CD4-positive, alpha-beta T cell (primary cell): ENCODE data around the gene ZNF576. TPM values are rescaled to one million over a fixed set of nuclear protein-coding genes. Genes with fewer than 3 reads are reported as not detected.
"Not testable (repeated sequence)": the region's sequence is repeated elsewhere in the genome, so short reads cannot be mapped to it uniquely, and the experiment has no call there.

Experiments used
- ATAC-seq: fragments of 200-7000 bp; cut with Tn5 transposase; one replicate; pipeline ENCODE4 v1.10.0; 2022; ENCODE audit warnings: mild to moderate bottlenecking; ENCODE audit not compliant: poor library complexity
- CTCF ChIA-PET: fragments of 350-600 bp; sonication (Branson Sonifier 250); formaldehyde crosslinking; loops from one replicate; lab custom pipeline; 2021; ENCODE audit warnings: antibody characterized with exemption, inconsistent platforms; lab: Charles Lee
- POLR2A ChIA-PET: fragments of 350-600 bp; sonication (Branson Sonifier 250); formaldehyde crosslinking; loops from one replicate; lab custom pipeline; 2021; ENCODE audit warnings: antibody characterized with exemption, inconsistent platforms; lab: Charles Lee
- DNase-seq, 14 experiments: peaks; one replicate each; pipeline ENCODE4 v3.0.0-alpha.2; 2013 to 2020; ENCODE audit warnings: mixed read lengths in 2 of 14
- H3K27ac ChIP-seq, 2 donors: one replicate each; pipeline versions ENCODE4 v1.5.1 to v1.7.0; 2013; ENCODE audit warnings: low read length in 2 of 2, low read depth in 1 of 2, mild to moderate bottlenecking in 1 of 2
- H3K27me3 ChIP-seq, 2 experiments: 1 replicate in 1 of 2; 2 replicates in 1 of 2; pipeline versions ENCODE4 v1.6.1 to v1.7.0; 2013; ENCODE audit warnings: low read length in 2 of 2, control low read depth in 1 of 2, mild to moderate bottlenecking in 1 of 2, moderate library complexity in 1 of 2; ENCODE audit not compliant: insufficient read depth in 2 of 2, control insufficient read depth in 1 of 2
- H3K36me3 ChIP-seq: one replicate; pipeline ENCODE4 v1.6.1; 2013; ENCODE audit warnings: low read length, control low read depth; ENCODE audit not compliant: insufficient read depth
- H3K4me1 ChIP-seq: one replicate; pipeline ENCODE4 v1.6.1; 2013; ENCODE audit warnings: low read length, control low read depth; ENCODE audit not compliant: insufficient read depth
- H3K4me3 ChIP-seq: one replicate; pipeline ENCODE4 v1.5.1; 2013; ENCODE audit warnings: mild to moderate bottlenecking, low read length, moderate library complexity
- H3K9me3 ChIP-seq, 2 experiments: 1 replicate in 1 of 2; 2 replicates in 1 of 2; pipeline versions ENCODE4 v1.6.1 to v1.7.0; 2013; ENCODE audit warnings: low read length in 2 of 2, mild to moderate bottlenecking in 2 of 2, control low read depth in 1 of 2, moderate library complexity in 1 of 2; ENCODE audit not compliant: control insufficient read depth in 1 of 2, insufficient read depth in 1 of 2
- H3K27ac Mint-ChIP-seq: one replicate; pipeline ENCODE4 v1.8.0; 2020; ENCODE audit warnings: mixed read lengths
- H3K27me3 Mint-ChIP-seq: one replicate; pipeline ENCODE4 v1.8.0; 2021; ENCODE audit warnings: mixed read lengths
- H3K36me3 Mint-ChIP-seq: one replicate; pipeline ENCODE4 v1.8.0; 2021; ENCODE audit warnings: low read depth, mixed read lengths
- H3K4me1 Mint-ChIP-seq: one replicate; pipeline ENCODE4 v1.8.0; 2021; ENCODE audit warnings: low read depth, mixed read lengths
- H3K4me3 Mint-ChIP-seq: one replicate; pipeline ENCODE4 v1.8.0; 2020; ENCODE audit warnings: mild to moderate bottlenecking, mixed read lengths
- H3K9me3 Mint-ChIP-seq: one replicate; pipeline ENCODE4 v1.8.0; 2020; ENCODE audit warnings: mixed read lengths
- CTCF ChIP-seq: fragments of 200-600 bp; IDR thresholded peaks from one replicate; pipeline ENCODE4 v1.8.0; 2022; ENCODE audit warnings: antibody characterized with exemption, mild to moderate bottlenecking
- intact Hi-C, 2 experiments: fragments of 100-400 bp; cut with DNase I in 1 of 2; cut with micrococcal nuclease in 1 of 2; formaldehyde crosslinking; loops; one replicate each; pipeline versions ENCODE4 v1.15.1 to v1.9.0; 2023 to 2025; cut with DNase I, micrococcal nuclease
- total RNA-seq, 174 experiments: library from RNA in 2 of 174; stranded (reverse) in 2 of 174; gene quantifications; one replicate each; pipeline ENCODE4 v1.2.3 and lab custom pipeline; 2021 to 2026

The ZNF576 gene
- total RNA-seq, 2 experiments from 2014 or later = 4.1 to 4.8 TPM

GRCh38 chr19:43648633-43649032 lies 52.2 kb downstream of the ZNF576 start:
- ChIA-PET POLR2A (no interaction called here), CTCF (interaction anchor here (0.6 kb wide), 1 partner anchor 77 kb away, joined by 5 read pairs; no protein-coding TSS in a partner anchor)
- Histone ChIP-seq H3K9me3 (no peaks in the 10 kb centered on the region), H3K27me3 (no peaks in the 10 kb centered on the region), H3K27ac (no peak overlapping the region), H3K4me1 (no peaks in the 10 kb centered on the region), H3K36me3 (peaks cover 7% of the 10 kb centered on the region), H3K4me3 (no peak overlapping the region)
- H3K4me1 Mint-ChIP-seq = no peaks in the 10 kb centered on the region
- intact Hi-C loops = no loop called here
- no peak overlapping the region for H3K27ac Mint-ChIP-seq
- ATAC-seq (no peak), DNase-seq (no peak)
- H3K27me3 Mint-ChIP-seq = no peaks in the 10 kb centered on the region
- H3K36me3 Mint-ChIP-seq = peaks cover 31% of the 10 kb centered on the region
- no peak for TF ChIP-seq CTCF
- no peak overlapping the region for H3K4me3 Mint-ChIP-seq
- no peaks in the 10 kb centered on the region for H3K9me3 Mint-ChIP-seq

GRCh38 chr19:43649514-43649913 lies 53.1 kb downstream of the ZNF576 start:
- no peaks in the 10 kb centered on the region for H3K27me3 Mint-ChIP-seq
- H3K4me3 ChIP-seq = no peak overlapping the region
- TF ChIP-seq CTCF = no peak
- no peak overlapping the region for H3K4me3 Mint-ChIP-seq
- ATAC-seq = no peak
- no peaks in the 10 kb centered on the region for H3K9me3 Mint-ChIP-seq
- peaks cover 12% of the 10 kb centered on the region for H3K36me3 ChIP-seq
- intact Hi-C loops = no loop called here
- H3K36me3 Mint-ChIP-seq = peaks cover 37% of the 10 kb centered on the region
- no peaks in the 10 kb centered on the region for H3K4me1 Mint-ChIP-seq
- no peak overlapping the region for H3K27ac ChIP-seq
- H3K9me3 ChIP-seq = no peaks in the 10 kb centered on the region
- H3K4me1 ChIP-seq = no peaks in the 10 kb centered on the region
- no peaks in the 10 kb centered on the region for H3K27me3 ChIP-seq
- DNase-seq = no peak
- ChIA-PET POLR2A (interaction anchor here (1.3 kb wide), 1 partner anchor 19 kb away, joined by 5 read pairs; no protein-coding TSS in a partner anchor), CTCF (no interaction called here)
- no peak overlapping the region for H3K27ac Mint-ChIP-seq

GRCh38 chr19:43650276-43650675 lies 53.9 kb downstream of the ZNF576 start:
- H3K9me3 ChIP-seq, H3K9me3 Mint-ChIP-seq, DNase-seq, H3K27ac Mint-ChIP-seq, CTCF ChIA-PET, H3K27ac ChIP-seq, H3K4me1 Mint-ChIP-seq, H3K4me3 Mint-ChIP-seq, H3K27me3 Mint-ChIP-seq, H3K4me3 ChIP-seq, H3K27me3 ChIP-seq, ATAC-seq, H3K4me1 ChIP-seq: not testable (repeated sequence)
- peaks cover 45% of the 10 kb centered on the region for H3K36me3 Mint-ChIP-seq
- H3K36me3 ChIP-seq = peaks cover 15% of the 10 kb centered on the region
- POLR2A ChIA-PET = interaction anchor here (1.3 kb wide), 1 partner anchor 18 kb away, joined by 5 read pairs; no protein-coding TSS in a partner anchor
- intact Hi-C loops = loop anchor here in 1 of 2 experiments (2.0 to 5.0 kb wide), 3 partner anchors 38 to 93 kb away; partner anchors contain the start of genes IRGQ, SRRM5 and ZNF576

Other genes starting within 250 kb of the ZNF576 start
- gene CD177, start 242.9 kb upstream of the ZNF576 start, total RNA-seq = not detected
- not detected for gene TEX101, start 181.7 kb upstream of the ZNF576 start, total RNA-seq
- gene LYPD3, start 131.0 kb upstream of the ZNF576 start, total RNA-seq = 10 to 100 TPM; 35.6 to 37.3 TPM
- gene PHLDB3, start 91.8 kb upstream of the ZNF576 start, total RNA-seq = 10 to 100 TPM; 75.1 to 77.4 TPM
- gene ETHE1, start 69.4 kb upstream of the ZNF576 start, total RNA-seq = 10 to 100 TPM; 20.2 to 21.7 TPM
- gene ZNF575, start 63.4 kb upstream of the ZNF576 start, total RNA-seq = 1 to 10 TPM; 2.6 to 2.7 TPM
- 10 to 100 TPM; 25.1 to 26.2 TPM for gene XRCC1, start 21.1 kb upstream of the ZNF576 start, total RNA-seq
- gene PINLYP, start 20.8 kb upstream of the ZNF576 start, total RNA-seq = not detected
- 10 to 100 TPM; 28.9 to 29.8 TPM for gene IRGQ, start 461 bp upstream of the ZNF576 start, total RNA-seq
- under 1 TPM; 0.25 to 0.56 TPM for gene SRRM5, start 15.5 kb downstream of the ZNF576 start, total RNA-seq
- gene ZNF428, start 23.0 kb downstream of the ZNF576 start, total RNA-seq = 10 to 100 TPM; 22.3 to 24.8 TPM
- under 1 TPM; 0.28 to 0.36 TPM for gene CADM4, start 43.3 kb downstream of the ZNF576 start, total RNA-seq
- 10 to 100 TPM; 19.6 to 21.1 TPM for gene PLAUR, start 73.6 kb downstream of the ZNF576 start, total RNA-seq
- not detected for gene IRGC, start 119.5 kb downstream of the ZNF576 start, total RNA-seq
- 10 to 100 TPM; 34.7 to 38.2 TPM for gene SMG9, start 158.4 kb downstream of the ZNF576 start, total RNA-seq
- gene KCNN4, start 184.4 kb downstream of the ZNF576 start, total RNA-seq = 10 to 100 TPM in 1 of 2 experiments, 1 to 10 TPM in 1; 9.7 to 10.4 TPM
- gene LYPD5, start 205.9 kb downstream of the ZNF576 start, total RNA-seq = not detected
- gene ZNF283, start 230.7 kb downstream of the ZNF576 start, total RNA-seq = 1 to 10 TPM; 2.3 to 3.7 TPM